ENCODE results near the gene SGK1.
"Not testable (repeated sequence)": the region's sequence is repeated elsewhere in the genome, so short reads cannot be mapped to it uniquely, and the experiment has no call there.

The SGK1 gene

DNA sequence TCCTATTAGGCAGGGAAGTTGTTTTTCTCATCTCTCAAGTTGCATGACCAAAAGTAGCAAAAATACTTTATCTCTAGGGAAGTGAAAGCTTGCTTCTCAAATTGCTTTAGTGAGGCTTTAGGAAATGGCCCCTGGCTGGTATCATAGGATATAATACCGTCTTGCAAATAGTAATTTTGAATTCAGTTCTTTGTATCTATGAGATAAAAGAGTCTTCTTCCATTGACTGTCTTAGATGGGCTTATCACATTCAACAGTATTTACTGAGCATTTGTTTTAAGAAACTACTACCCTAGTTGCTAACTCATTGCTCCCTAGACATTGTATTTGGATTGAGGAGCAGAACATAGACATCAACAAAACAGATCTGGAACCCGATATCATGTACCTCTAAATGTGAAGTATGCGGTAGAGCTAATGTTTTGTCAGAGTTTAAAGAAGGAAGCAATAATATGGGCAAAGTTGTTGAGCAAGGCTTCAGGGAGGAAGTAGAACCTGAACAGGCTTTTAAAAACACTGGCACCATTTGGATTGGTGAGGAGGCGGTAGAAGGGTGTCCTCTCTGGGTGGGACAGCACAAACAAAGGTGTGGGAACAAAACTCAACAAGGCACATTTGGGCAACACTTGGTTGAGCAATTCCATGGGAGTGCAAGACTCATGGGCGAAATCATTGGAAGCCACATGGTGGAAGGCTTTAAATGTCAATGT, 101.5 kb downstream of the SGK1 start:
- Histone ChIP-seq H3K27ac (ENCODE audit: poor library complexity, severe bottlenecking) (no peak overlapping the region), H3K4me3 (ENCODE audit: severe bottlenecking) (no peak overlapping the region), H3K4me1 (ENCODE audit: insufficient read depth, poor library complexity, severe bottlenecking) (no peaks in the 10 kb centered on the region), H3K9me3 (ENCODE audit: severe bottlenecking) (no peaks in the 10 kb centered on the region), H3K27me3 (ENCODE audit: insufficient read depth, poor library complexity, severe bottlenecking) (no peaks in the 10 kb centered on the region), H3K36me3 (ENCODE audit: low read depth) (no peaks in the 10 kb centered on the region)
- TF ChIP-seq, protein P1, sequence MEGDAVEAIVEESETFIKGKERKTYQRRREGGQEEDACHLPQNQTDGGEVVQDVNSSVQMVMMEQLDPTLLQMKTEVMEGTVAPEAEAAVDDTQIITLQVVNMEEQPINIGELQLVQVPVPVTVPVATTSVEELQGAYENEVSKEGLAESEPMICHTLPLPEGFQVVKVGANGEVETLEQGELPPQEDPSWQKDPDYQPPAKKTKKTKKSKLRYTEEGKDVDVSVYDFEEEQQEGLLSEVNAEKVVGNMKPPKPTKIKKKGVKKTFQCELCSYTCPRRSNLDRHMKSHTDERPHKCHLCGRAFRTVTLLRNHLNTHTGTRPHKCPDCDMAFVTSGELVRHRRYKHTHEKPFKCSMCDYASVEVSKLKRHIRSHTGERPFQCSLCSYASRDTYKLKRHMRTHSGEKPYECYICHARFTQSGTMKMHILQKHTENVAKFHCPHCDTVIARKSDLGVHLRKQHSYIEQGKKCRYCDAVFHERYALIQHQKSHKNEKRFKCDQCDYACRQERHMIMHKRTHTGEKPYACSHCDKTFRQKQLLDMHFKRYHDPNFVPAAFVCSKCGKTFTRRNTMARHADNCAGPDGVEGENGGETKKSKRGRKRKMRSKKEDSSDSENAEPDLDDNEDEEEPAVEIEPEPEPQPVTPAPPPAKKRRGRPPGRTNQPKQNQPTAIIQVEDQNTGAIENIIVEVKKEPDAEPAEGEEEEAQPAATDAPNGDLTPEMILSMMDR (IDR thresholded peaks at IDR 0.05; ENCODE audit: poor library complexity, severe bottlenecking) = no peak
- ATAC-seq (ENCODE audit: low read depth) = no peak
- no peak for DNase-seq (ENCODE audit: low spot score)

- H3K27me3 ChIP-seq (ENCODE audit: insufficient read depth, poor library complexity, severe bottlenecking); DNase-seq (ENCODE audit: low spot score); H3K27ac ChIP-seq (ENCODE audit: poor library complexity, severe bottlenecking); H3K4me1 ChIP-seq (ENCODE audit: insufficient read depth, poor library complexity, severe bottlenecking); ATAC-seq (ENCODE audit: low read depth); H3K9me3 ChIP-seq (ENCODE audit: severe bottlenecking); H3K4me3 ChIP-seq (ENCODE audit: severe bottlenecking); H3K36me3 ChIP-seq (ENCODE audit: low read depth): not testable (repeated sequence)
These were observed 104.5 kb downstream of the SGK1 start for GRCh38 chr6:134213410-134213809.

DNA sequence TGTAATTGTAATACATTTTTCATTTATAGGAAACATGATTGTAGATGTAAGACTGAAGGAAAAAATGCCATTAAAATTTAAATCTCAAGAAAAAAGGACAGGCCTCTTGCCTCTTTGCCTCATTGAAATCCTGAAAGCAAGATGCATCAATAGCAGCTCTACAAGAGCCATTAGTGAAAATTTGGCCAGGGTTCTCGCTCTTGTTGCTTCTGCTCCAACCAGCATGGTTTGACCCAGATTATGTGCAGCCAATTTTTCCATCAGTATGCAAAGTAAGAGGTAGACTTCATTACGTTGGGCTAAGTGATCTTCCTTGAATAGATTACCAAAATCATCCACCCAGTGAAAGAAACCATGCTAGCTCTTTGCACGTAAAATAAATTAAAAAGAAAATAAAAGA, 106.6 kb downstream of the SGK1 start:
- H3K4me1 ChIP-seq (ENCODE audit: insufficient read depth, poor library complexity, severe bottlenecking) = no peaks in the 10 kb centered on the region
- TF ChIP-seq, protein P1 (IDR thresholded peaks at IDR 0.05; ENCODE audit: poor library complexity, severe bottlenecking) = no peak
- no peaks in the 10 kb centered on the region for H3K36me3 ChIP-seq (ENCODE audit: low read depth)
- no peak for DNase-seq (ENCODE audit: low spot score)
- no peaks in the 10 kb centered on the region for H3K9me3 ChIP-seq (ENCODE audit: severe bottlenecking)
- no peaks in the 10 kb centered on the region for H3K27me3 ChIP-seq (ENCODE audit: insufficient read depth, poor library complexity, severe bottlenecking)
- ATAC-seq (ENCODE audit: low read depth) = no peak
- H3K27ac ChIP-seq (ENCODE audit: poor library complexity, severe bottlenecking) = no peak overlapping the region
- H3K4me3 ChIP-seq (ENCODE audit: severe bottlenecking) = no peak overlapping the region

DNA sequence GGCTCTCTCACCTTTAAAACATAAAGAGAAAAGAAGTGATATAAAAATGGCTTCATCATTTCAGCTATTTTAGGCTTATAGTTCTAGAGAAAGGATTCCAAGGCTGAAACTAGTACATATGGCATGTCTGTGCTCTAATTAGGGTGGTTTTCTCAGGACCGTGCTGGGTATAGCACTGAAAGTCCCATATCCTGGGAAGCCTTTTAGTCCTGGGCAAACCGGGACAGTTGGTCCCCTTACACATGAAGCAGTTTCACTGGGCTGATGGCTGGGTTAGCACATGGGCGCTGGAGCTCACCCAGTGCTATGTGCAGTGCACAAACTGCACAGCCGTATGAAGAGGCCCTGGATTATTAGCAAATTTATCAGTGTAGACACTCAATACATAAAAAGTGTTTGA, 110.5 kb downstream of the SGK1 start:
- no peaks in the 10 kb centered on the region for H3K27me3 ChIP-seq (ENCODE audit: insufficient read depth, poor library complexity, severe bottlenecking)
- H3K27ac ChIP-seq (ENCODE audit: poor library complexity, severe bottlenecking) = no peak overlapping the region
- H3K9me3 ChIP-seq (ENCODE audit: severe bottlenecking) = peaks cover 2% of the 10 kb centered on the region
- no peaks in the 10 kb centered on the region for H3K4me1 ChIP-seq (ENCODE audit: insufficient read depth, poor library complexity, severe bottlenecking)
- ATAC-seq (ENCODE audit: low read depth) (no peak), DNase-seq (ENCODE audit: low spot score) (no peak)
- H3K36me3 ChIP-seq (ENCODE audit: low read depth) = no peaks in the 10 kb centered on the region
- H3K4me3 ChIP-seq (ENCODE audit: severe bottlenecking) = no peak overlapping the region
- TF ChIP-seq, protein P1 (IDR thresholded peaks at IDR 0.05; ENCODE audit: poor library complexity, severe bottlenecking) = no peak

GRCh38 chr6:134205366-134205765, 112.5 kb downstream of the SGK1 start:
- TF ChIP-seq, protein P1 (IDR thresholded peaks at IDR 0.05; ENCODE audit: poor library complexity, severe bottlenecking) = no peak
- DNase-seq (ENCODE audit: low spot score) (no peak), ATAC-seq (ENCODE audit: low read depth) (no peak)
- no peaks in the 10 kb centered on the region for H3K27me3 ChIP-seq (ENCODE audit: insufficient read depth, poor library complexity, severe bottlenecking)
- no peaks in the 10 kb centered on the region for H3K36me3 ChIP-seq (ENCODE audit: low read depth)
- H3K9me3 ChIP-seq (ENCODE audit: severe bottlenecking) = peaks cover 2% of the 10 kb centered on the region
- no peak overlapping the region for H3K4me3 ChIP-seq (ENCODE audit: severe bottlenecking)
- H3K27ac ChIP-seq (ENCODE audit: poor library complexity, severe bottlenecking) = no peak overlapping the region
- no peaks in the 10 kb centered on the region for H3K4me1 ChIP-seq (ENCODE audit: insufficient read depth, poor library complexity, severe bottlenecking)

DNA sequence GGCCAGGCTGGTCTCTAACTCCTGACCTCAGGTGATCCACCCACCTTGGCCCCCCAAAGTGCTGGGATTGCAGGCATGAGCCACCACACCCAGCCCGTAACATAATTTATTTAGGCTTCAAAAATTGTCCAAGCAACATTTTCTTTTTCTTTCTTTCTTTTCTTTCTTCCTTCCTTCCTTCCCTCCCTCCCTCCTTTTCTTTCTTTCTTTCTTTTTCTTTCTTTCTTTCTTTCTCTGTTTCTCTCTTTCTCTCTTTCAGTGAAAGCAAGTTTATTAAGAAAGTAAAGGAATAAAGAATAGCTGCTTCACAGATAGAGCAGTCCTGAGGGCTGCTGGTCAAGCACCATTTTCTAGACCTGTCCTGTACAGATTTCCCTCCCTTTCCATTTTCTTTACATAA, 113.2 kb downstream of the SGK1 start:
- not testable (repeated sequence) for ATAC-seq (ENCODE audit: low read depth); H3K36me3 ChIP-seq (ENCODE audit: low read depth); H3K9me3 ChIP-seq (ENCODE audit: severe bottlenecking); H3K27me3 ChIP-seq (ENCODE audit: insufficient read depth, poor library complexity, severe bottlenecking); H3K27ac ChIP-seq (ENCODE audit: poor library complexity, severe bottlenecking); H3K4me3 ChIP-seq (ENCODE audit: severe bottlenecking); H3K4me1 ChIP-seq (ENCODE audit: insufficient read depth, poor library complexity, severe bottlenecking); DNase-seq (ENCODE audit: low spot score)

All from RWPE2 (cell line).